Esophagus muscularis mucosa (tissue), 4 donors: Measurements from ENCODE around the gene PAQR9. TPM values are rescaled to one million over a fixed set of nuclear protein-coding genes. Genes with fewer than 3 reads are reported as not detected.

Experiments
- DNase-seq: peaks from one replicate; pipeline ENCODE4 v3.0.0-alpha.2; 2017; ENCODE audit errors: extremely low spot score
- H3K27ac ChIP-seq, 4 donors: fragments of 200-600 bp; sonication (generic); replicated peaks in 1 of 4; 1 replicate in 3 of 4; 2 replicates in 1 of 4; pipeline ENCODE4 v1.5.1; 2016 to 2019; ENCODE audit warnings: mild to moderate bottlenecking in 1 of 4
- H3K27me3 ChIP-seq, 4 donors: fragments of 200-600 bp; sonication (generic); one replicate each; pipeline versions ENCODE4 v1.5.1 to v1.6.0; 2016 to 2019
- H3K36me3 ChIP-seq, 4 donors: fragments of 200-600 bp; sonication (generic); one replicate each; pipeline ENCODE4 v1.5.1; 2016 to 2019
- H3K4me1 ChIP-seq, 4 donors: fragments of 200-600 bp; sonication (generic); one replicate each; pipeline ENCODE4 v1.5.1; 2016 to 2019
- H3K4me3 ChIP-seq, 4 donors: fragments of 200-600 bp; sonication (generic); 1 replicate in 2 of 4; 2 replicates in 2 of 4; pipeline ENCODE4 v1.5.1; 2016 to 2019; ENCODE audit warnings: mild to moderate bottlenecking in 4 of 4, moderate library complexity in 1 of 4
- H3K9me3 ChIP-seq, 4 donors: fragments of 200-600 bp; sonication (generic); 1 replicate in 3 of 4; 2 replicates in 1 of 4; pipeline ENCODE4 v1.5.1; 2016 to 2019
- EP300 ChIP-seq: sonication (generic); formaldehyde crosslinking; IDR thresholded peaks from one replicate; pipeline ENCODE4 v1.6.1; 2017; ENCODE audit warnings: antibody characterized with exemption
- POLR2A ChIP-seq: fragments of 450-650 bp; IDR thresholded peaks from one replicate; pipeline ENCODE4 v1.6.1; 2017; ENCODE audit warnings: antibody characterized with exemption, moderate library complexity, mild to moderate bottlenecking, low read depth
- POLR2AphosphoS5 ChIP-seq, 2 donors: sonication (generic); formaldehyde crosslinking; IDR thresholded peaks; one replicate each; pipeline ENCODE4 v1.6.1; 2017; ENCODE audit warnings: antibody characterized with exemption in 2 of 2
- WGBS: methylation state at CpG from one replicate; pipeline ENCODE4 v1.1.5; 2018; 5-methylcytosine and 5-hydroxymethylcytosine counted together
- intact Hi-C: fragments of 100-400 bp; cut with DNase I; formaldehyde crosslinking; loops from one replicate; pipeline ENCODE4 v1.15.1; 2023
- total RNA-seq, 4 donors: library from RNA; depleted of rRNA; stranded (reverse); fragments of >200 nt; gene quantifications; one replicate each; pipeline versions ENCODE4 v1.1.0 to v1.2.1, GENCODE V29; 2016
- TF ChIP-seq, protein P1 (sequence below), 3 experiments: fragments of 200-600 bp in 2 of 3; fragments of 450-650 bp in 1 of 3; sonication (generic) in 2 of 3; IDR thresholded peaks; one replicate each; pipeline ENCODE4 v1.5.1; 2017 to 2019; ENCODE audit warnings: antibody characterized with exemption in 3 of 3, mild to moderate bottlenecking in 2 of 3, moderate library complexity in 1 of 3

Gene PAQR9
- total RNA-seq, 4 donors from 2014 or later: not detected

DNA sequence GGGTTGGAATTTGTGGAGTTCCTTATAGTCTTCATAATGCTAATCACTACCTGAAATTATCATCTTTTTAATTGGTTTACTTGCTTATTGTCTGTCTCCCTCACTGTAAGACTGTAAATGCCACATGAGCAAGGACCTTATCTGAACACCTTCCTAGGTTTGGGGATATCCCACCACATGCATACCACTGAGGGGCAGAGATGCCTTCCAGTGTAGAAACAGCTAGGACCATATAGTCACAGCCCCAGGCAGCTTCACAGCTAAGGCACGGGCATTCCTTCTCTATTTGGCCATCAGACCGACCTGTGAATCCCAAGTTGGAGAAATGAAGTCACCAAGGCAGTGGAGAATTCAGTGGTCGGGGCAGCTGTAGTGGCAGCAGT, 28.6 kb downstream of the PAQR9 start:
- Histone ChIP-seq H3K27ac (no peak overlapping the region), H3K4me3 (no peak overlapping the region), H3K36me3 (no peaks in the 10 kb centered on the region), H3K27me3 (peaks cover 0 to 3% (median 0%) of the 10 kb centered on the region in 4 donors), H3K4me1 (no peaks in the 10 kb centered on the region), H3K9me3 (no peaks in the 10 kb centered on the region)
- 88% methylated on average over 3 of the region's 3 CpGs for WGBS
- DNase-seq: peak; percentile 78
- intact Hi-C loops: no loop called here
- no peak for TF ChIP-seq POLR2A
- no peak for TF ChIP-seq POLR2AphosphoS5 (IDR thresholded peaks at IDR 0.05)
- no peak for TF ChIP-seq EP300
- TF ChIP-seq, protein P1, sequence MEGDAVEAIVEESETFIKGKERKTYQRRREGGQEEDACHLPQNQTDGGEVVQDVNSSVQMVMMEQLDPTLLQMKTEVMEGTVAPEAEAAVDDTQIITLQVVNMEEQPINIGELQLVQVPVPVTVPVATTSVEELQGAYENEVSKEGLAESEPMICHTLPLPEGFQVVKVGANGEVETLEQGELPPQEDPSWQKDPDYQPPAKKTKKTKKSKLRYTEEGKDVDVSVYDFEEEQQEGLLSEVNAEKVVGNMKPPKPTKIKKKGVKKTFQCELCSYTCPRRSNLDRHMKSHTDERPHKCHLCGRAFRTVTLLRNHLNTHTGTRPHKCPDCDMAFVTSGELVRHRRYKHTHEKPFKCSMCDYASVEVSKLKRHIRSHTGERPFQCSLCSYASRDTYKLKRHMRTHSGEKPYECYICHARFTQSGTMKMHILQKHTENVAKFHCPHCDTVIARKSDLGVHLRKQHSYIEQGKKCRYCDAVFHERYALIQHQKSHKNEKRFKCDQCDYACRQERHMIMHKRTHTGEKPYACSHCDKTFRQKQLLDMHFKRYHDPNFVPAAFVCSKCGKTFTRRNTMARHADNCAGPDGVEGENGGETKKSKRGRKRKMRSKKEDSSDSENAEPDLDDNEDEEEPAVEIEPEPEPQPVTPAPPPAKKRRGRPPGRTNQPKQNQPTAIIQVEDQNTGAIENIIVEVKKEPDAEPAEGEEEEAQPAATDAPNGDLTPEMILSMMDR (IDR thresholded peaks at IDR 0.05): no peak

DNA sequence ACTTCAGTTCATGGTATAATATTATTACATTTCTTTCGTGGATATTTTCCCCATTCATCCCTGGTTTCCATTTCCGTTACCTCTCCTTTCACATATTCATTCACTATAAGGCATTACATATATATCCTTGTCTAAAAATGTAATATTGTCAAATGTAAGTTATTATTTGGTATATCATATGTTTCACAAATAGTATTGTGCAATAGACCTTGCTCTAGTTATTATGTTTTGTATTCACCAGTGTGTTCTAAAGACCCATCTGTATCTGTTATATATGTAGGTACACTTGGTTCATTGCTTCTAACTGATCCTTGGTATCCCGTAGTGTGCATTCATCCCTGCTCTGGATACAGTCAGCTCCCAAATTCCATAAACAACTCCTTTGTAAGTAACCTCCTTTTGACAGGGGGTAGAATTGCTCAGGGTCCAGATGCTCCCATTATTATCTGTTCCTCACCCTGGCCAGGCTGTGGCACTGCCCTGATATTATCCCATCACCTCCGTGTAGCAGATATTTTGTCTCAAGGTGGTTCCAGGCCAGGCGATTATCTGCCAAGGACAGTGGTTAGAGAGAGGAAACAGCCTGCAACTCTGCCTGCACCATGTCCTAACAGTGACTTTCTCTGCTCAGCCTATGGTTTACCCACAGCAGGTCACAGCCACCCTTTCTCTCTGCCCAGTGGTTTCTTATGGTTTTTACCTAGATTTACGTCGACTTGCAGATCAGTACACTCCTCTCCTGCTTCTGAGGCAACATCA, 29.2 kb downstream of the PAQR9 start:
- Histone ChIP-seq H3K4me3 (no peak overlapping the region), H3K27ac (no peak overlapping the region), H3K27me3 (peaks cover 0 to 3% (median 0%) of the 10 kb centered on the region in 4 donors), H3K4me1 (no peaks in the 10 kb centered on the region), H3K36me3 (no peaks in the 10 kb centered on the region), H3K9me3 (no peaks in the 10 kb centered on the region)
- intact Hi-C loops: no loop called here
- TF ChIP-seq POLR2AphosphoS5 (IDR thresholded peaks at IDR 0.05): no peak
- no peak for TF ChIP-seq EP300
- no peak for TF ChIP-seq POLR2A
- TF ChIP-seq, protein P1 (IDR thresholded peaks at IDR 0.05): no peak
- DNase-seq: peak; percentile 68
- whole genome bisulfite sequencing: 83% methylated on average over 7 of the region's 7 CpGs

DNA sequence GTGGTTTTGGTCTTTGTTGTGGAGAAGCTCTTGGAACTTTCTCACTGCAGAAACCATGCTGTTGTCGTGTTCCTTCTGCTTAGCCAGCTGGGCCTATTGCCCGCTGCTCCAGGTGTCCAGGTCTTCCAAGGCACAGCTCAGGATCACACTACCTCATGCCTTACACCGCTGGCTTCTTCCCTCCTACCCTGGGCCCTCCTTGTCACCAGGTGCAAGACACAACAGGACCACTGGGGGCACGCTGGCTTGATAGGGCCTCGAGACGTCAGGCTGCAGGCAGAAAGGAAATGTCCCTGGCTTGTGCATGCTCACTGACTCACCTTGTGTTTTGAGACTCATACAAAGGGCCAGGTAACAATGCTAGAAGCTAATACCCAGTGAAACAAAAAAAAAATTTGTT, 32.3 kb downstream of the PAQR9 start:
- no peak for TF ChIP-seq EP300
- no peak for TF ChIP-seq POLR2A
- TF ChIP-seq, protein P1 (IDR thresholded peaks at IDR 0.05): no peak
- no peak for TF ChIP-seq POLR2AphosphoS5 (IDR thresholded peaks at IDR 0.05)
- peaks cover 0 to 8% (median 0%) of the 10 kb centered on the region in 4 donors for H3K27me3 ChIP-seq
- H3K36me3 ChIP-seq: no peaks in the 10 kb centered on the region
- no peaks in the 10 kb centered on the region for H3K9me3 ChIP-seq
- 77% methylated on average over 6 of the region's 6 CpGs for WGBS
- DNase-seq: peak; percentile 89
- no peaks in the 10 kb centered on the region for H3K4me1 ChIP-seq
- no peak overlapping the region for H3K4me3 ChIP-seq
- intact Hi-C loops: no loop called here
- H3K27ac ChIP-seq: no peak overlapping the region

DNA sequence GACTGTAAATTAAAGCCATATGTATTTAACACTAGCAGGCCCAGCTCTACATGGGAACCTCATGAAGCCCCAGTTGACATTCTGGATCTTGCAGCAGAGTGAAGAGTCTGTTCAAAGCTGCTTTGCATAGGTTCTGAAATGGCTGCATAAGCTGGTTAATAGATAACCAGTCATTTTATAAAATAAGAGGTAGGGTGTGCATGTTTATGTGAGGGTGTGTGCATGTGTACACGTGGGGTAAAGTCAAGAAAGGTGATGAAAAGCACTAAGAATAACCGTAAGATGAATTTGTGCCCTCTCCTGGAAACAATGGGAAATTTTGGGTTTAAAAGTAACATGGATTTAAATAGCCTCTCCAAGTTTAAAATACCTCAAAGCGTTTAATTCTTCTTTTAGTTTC, 33.0 kb downstream of the PAQR9 start:
- H3K4me1 ChIP-seq: no peaks in the 10 kb centered on the region
- intact Hi-C loops: no loop called here
- no peak overlapping the region for H3K4me3 ChIP-seq
- peaks cover 0 to 8% (median 0%) of the 10 kb centered on the region in 4 donors for H3K27me3 ChIP-seq
- H3K36me3 ChIP-seq: no peaks in the 10 kb centered on the region
- TF ChIP-seq EP300 (no peak), POLR2AphosphoS5 (IDR thresholded peaks at IDR 0.05) (no peak), POLR2A (no peak)
- TF ChIP-seq, protein P1 (IDR thresholded peaks at IDR 0.05): no peak
- no peak overlapping the region for H3K27ac ChIP-seq
- H3K9me3 ChIP-seq: no peaks in the 10 kb centered on the region
- 59% methylated on average over 3 of the region's 3 CpGs for WGBS
- peak; percentile 68 for DNase-seq
